ENCODE measurements around the gene RCAN1. TPM values are rescaled to one million over a fixed set of nuclear protein-coding genes. Genes with fewer than 3 reads are reported as not detected.
"Not testable (repeated sequence)": the region's sequence is repeated elsewhere in the genome, so short reads cannot be mapped to it uniquely, and the experiment has no call there.

The RCAN1 gene
- polyA plus RNA-seq, 3 donors: 5.2 to 17.5 (median 15.1) TPM

DNA sequence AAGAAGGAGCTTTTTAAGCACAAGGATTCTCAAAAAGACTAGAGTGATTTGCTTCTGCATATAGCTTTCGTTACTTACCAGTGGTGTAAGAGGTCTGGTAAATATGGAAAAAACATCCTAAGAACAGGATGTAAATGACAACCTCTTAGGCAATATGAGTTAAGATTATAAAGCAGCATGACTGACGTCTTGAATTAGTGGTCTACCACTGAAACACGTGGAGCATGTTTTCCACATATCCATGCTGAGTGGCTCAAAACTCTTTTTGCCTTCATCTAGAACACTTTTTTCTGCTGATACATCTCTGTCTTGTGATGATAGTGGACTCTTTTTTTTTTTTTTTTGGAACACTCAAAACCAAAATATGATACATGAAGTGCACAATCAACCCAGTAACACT lies 44.6 kb downstream of the RCAN1 start:
- H3K27ac Mint-ChIP-seq: peak overlapping the region; percentile 20 to 92 (median 86)
- peak overlapping the region in 1 of 2 donors; percentile 18 for H3K27ac ChIP-seq (ENCODE audit: low read depth in 1 of 2, low read length in 2 of 2)
- WGBS (ENCODE audit: insufficient coverage): 0% methylated on average over 2 of the region's 3 CpGs
- intact Hi-C loops (cut with micrococcal nuclease): no loop called here
- H4K20me1 ChIP-seq (ENCODE audit: insufficient read depth, low read length): no peaks in the 10 kb centered on the region
- H3K9ac ChIP-seq (ENCODE audit: insufficient read depth, low read length, poor library complexity, severe bottlenecking): no peak overlapping the region
- no peak overlapping the region for H3K4me2 ChIP-seq (replicated peaks; ENCODE audit: extremely low read depth, low read length, poor library complexity, severe bottlenecking)
- H3K9me3 ChIP-seq (replicated peaks in 1 of 2; ENCODE audit: control insufficient read depth in 1 of 2, insufficient read depth in 1 of 2, low read length in 2 of 2): no peaks in the 10 kb centered on the region
- H3K27me3 Mint-ChIP-seq (ENCODE audit: low read depth in 3 of 3): no peaks in the 10 kb centered on the region
- H2AFZ ChIP-seq (ENCODE audit: insufficient read depth, low read depth, low read length, poor library complexity, severe bottlenecking): no peak overlapping the region
- peaks cover 5 to 16% (median 10%) of the 10 kb centered on the region in 7 donors for H3K9me3 Mint-ChIP-seq
- no peak for TF ChIP-seq CTCF (IDR thresholded peaks at IDR 0.05)
- H3K4me1 ChIP-seq (ENCODE audit: control insufficient read depth in 1 of 2, insufficient read depth in 2 of 2, low read length in 2 of 2): peaks cover 9 to 17% of the 10 kb centered on the region in 2 donors
- peak; percentile 50 to 59 (median 51) for DNase-seq
- H3K4me1 Mint-ChIP-seq: peaks cover 24% of the 10 kb centered on the region
- no peak overlapping the region for H3K4me3 Mint-ChIP-seq
- peaks cover 8% of the 10 kb centered on the region for H3K79me2 ChIP-seq (ENCODE audit: insufficient read depth, low read length)
- H3K36me3 Mint-ChIP-seq: peaks cover 21 to 32% of the 10 kb centered on the region in 2 donors
- H3K4me3 ChIP-seq (replicated peaks in 1 of 3; ENCODE audit: low read depth in 2 of 3, low read length in 3 of 3): no peak overlapping the region
- H3K36me3 ChIP-seq (replicated peaks in 1 of 2; ENCODE audit: control insufficient read depth in 1 of 2, insufficient read depth in 2 of 2, low read length in 2 of 2): peaks cover 0 to 6% of the 10 kb centered on the region in 2 donors
- H3K27me3 ChIP-seq (ENCODE audit: control insufficient read depth in 2 of 2, insufficient read depth in 2 of 2, low read length in 2 of 2): no peaks in the 10 kb centered on the region

DNA sequence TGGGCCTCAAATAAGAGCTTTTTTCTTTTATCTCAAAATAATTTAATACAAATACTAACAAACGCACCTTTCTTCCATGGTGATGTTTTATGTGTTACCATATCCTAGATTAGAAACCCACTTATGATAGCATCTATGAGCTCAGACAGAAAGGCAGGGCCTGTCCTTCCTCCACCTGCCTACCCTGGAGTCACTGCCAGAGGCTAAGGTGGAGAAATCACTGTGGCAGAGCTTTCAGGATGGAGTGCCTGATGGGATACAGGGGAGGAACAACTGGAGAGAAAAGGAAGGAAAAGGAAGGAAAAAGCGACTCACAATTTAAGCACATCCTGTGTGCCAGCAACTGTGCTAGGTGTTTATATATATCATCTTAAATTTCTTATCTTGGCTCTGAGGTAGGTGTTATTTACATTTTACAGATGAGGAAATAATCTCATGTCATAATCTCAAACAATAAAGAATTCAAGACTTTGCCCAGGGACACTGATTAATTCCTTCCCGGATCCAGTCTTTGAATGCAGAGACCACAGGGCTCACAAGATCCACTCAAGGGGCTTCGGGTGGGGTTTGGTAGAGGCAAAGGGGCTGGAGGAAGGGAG lies 45.4 kb downstream of the RCAN1 start:
- H3K4me3 Mint-ChIP-seq: no peak overlapping the region
- H3K4me3 ChIP-seq (replicated peaks in 1 of 3; ENCODE audit: low read depth in 2 of 3, low read length in 3 of 3): no peak overlapping the region
- no peak overlapping the region for H3K4me2 ChIP-seq (replicated peaks; ENCODE audit: extremely low read depth, low read length, poor library complexity, severe bottlenecking)
- no peaks in the 10 kb centered on the region for H3K27me3 ChIP-seq (ENCODE audit: control insufficient read depth in 2 of 2, insufficient read depth in 2 of 2, low read length in 2 of 2)
- intact Hi-C loops (cut with micrococcal nuclease): loop anchor here in 1 of 2 donors (2.0 kb wide), 1 partner anchor 47 kb away; no protein-coding TSS in a partner anchor
- H3K9ac ChIP-seq (ENCODE audit: insufficient read depth, low read length, poor library complexity, severe bottlenecking): no peak overlapping the region
- DNase-seq: no peak
- H2AFZ ChIP-seq (ENCODE audit: insufficient read depth, low read depth, low read length, poor library complexity, severe bottlenecking): no peak overlapping the region
- peaks cover 0 to 6% of the 10 kb centered on the region in 2 donors for H3K36me3 ChIP-seq (replicated peaks in 1 of 2; ENCODE audit: control insufficient read depth in 1 of 2, insufficient read depth in 2 of 2, low read length in 2 of 2)
- WGBS (ENCODE audit: insufficient coverage): 80% methylated on average over 1 of the region's 4 CpGs
- TF ChIP-seq CTCF (IDR thresholded peaks at IDR 0.05): no peak
- peaks cover 21 to 32% of the 10 kb centered on the region in 2 donors for H3K36me3 Mint-ChIP-seq
- no peaks in the 10 kb centered on the region for H4K20me1 ChIP-seq (ENCODE audit: insufficient read depth, low read length)
- H3K27ac ChIP-seq (ENCODE audit: low read depth in 1 of 2, low read length in 2 of 2): peak overlapping the region; percentile 18 to 20
- peaks cover 21% of the 10 kb centered on the region for H3K4me1 Mint-ChIP-seq
- H3K9me3 Mint-ChIP-seq: peaks cover 5 to 16% (median 10%) of the 10 kb centered on the region in 7 donors
- H3K4me1 ChIP-seq (ENCODE audit: control insufficient read depth in 1 of 2, insufficient read depth in 2 of 2, low read length in 2 of 2): peaks cover 9 to 12% of the 10 kb centered on the region in 2 donors
- H3K27ac Mint-ChIP-seq: peak overlapping the region; percentile 20 to 92 (median 86)
- peaks cover 5% of the 10 kb centered on the region for H3K79me2 ChIP-seq (ENCODE audit: insufficient read depth, low read length)
- no peaks in the 10 kb centered on the region for H3K27me3 Mint-ChIP-seq (ENCODE audit: low read depth in 3 of 3)
- H3K9me3 ChIP-seq (replicated peaks in 1 of 2; ENCODE audit: control insufficient read depth in 1 of 2, insufficient read depth in 1 of 2, low read length in 2 of 2): no peaks in the 10 kb centered on the region

- H3K36me3 Mint-ChIP-seq: peaks cover 24 to 32% of the 10 kb centered on the region in 2 donors
- H3K27me3 Mint-ChIP-seq (ENCODE audit: low read depth in 3 of 3); H4K20me1 ChIP-seq (ENCODE audit: insufficient read depth, low read length); H2AFZ ChIP-seq (ENCODE audit: insufficient read depth, low read depth, low read length, poor library complexity, severe bottlenecking); H3K4me3 Mint-ChIP-seq; H3K9ac ChIP-seq (ENCODE audit: insufficient read depth, low read length, poor library complexity, severe bottlenecking); H3K9me3 ChIP-seq (replicated peaks in 1 of 2; ENCODE audit: control insufficient read depth in 1 of 2, insufficient read depth in 1 of 2, low read length in 2 of 2); H3K36me3 ChIP-seq (replicated peaks in 1 of 2; ENCODE audit: control insufficient read depth in 1 of 2, insufficient read depth in 2 of 2, low read length in 2 of 2); H3K4me2 ChIP-seq (replicated peaks; ENCODE audit: extremely low read depth, low read length, poor library complexity, severe bottlenecking); H3K27me3 ChIP-seq (ENCODE audit: control insufficient read depth in 2 of 2, insufficient read depth in 2 of 2, low read length in 2 of 2); H3K79me2 ChIP-seq (ENCODE audit: insufficient read depth, low read length); H3K4me3 ChIP-seq (replicated peaks in 1 of 3; ENCODE audit: low read depth in 2 of 3, low read length in 3 of 3): not testable (repeated sequence)
- H3K27ac Mint-ChIP-seq: peak overlapping the region in 3 of 7 donors; percentile 46 to 77 (median 62)
- intact Hi-C loops (cut with micrococcal nuclease): loop anchor here in 1 of 2 donors (2.0 kb wide), 1 partner anchor 46 kb away; no protein-coding TSS in a partner anchor
- Histone ChIP-seq H3K27ac (ENCODE audit: low read depth in 1 of 2, low read length in 2 of 2) (peak overlapping the region in 1 of 2 donors; percentile 10), H3K4me1 (ENCODE audit: control insufficient read depth in 1 of 2, insufficient read depth in 2 of 2, low read length in 2 of 2) (peaks cover 9 to 12% of the 10 kb centered on the region in 2 donors)
- peaks cover 5 to 16% (median 10%) of the 10 kb centered on the region in 7 donors for H3K9me3 Mint-ChIP-seq
- WGBS (ENCODE audit: insufficient coverage): 100% methylated on average over 1 of the region's 4 CpGs
- H3K4me1 Mint-ChIP-seq: peaks cover 21% of the 10 kb centered on the region
- peak in 1 of 3 donors; percentile 5 for DNase-seq
Observed at GRCh38 chr21:34568801-34569200, 46.1 kb downstream of the RCAN1 start.
